Inferior parietal cortex (tissue), 1 donor: Measurements from ENCODE around the gene HOXD13.

Source experiments
- DNase-seq: peaks from one replicate; pipeline ENCODE4 v3.0.0-alpha.2; 2016; ENCODE audit errors: extremely low spot score

HOXD13 gene

GRCh38 chr2:176121190-176122051 lies 28.9 kb downstream of the HOXD13 start:
- no peak for DNase-seq

- DNase-seq, result no peak
Measured at GRCh38 chr2:176122052-176122682, 29.6 kb downstream of the HOXD13 start.

GRCh38 chr2:176122683-176123410 lies 30.3 kb downstream of the HOXD13 start, which contains the start of gene HOXD9:
Gene HOXD9 (plus strand): TSS chr2:176122719. CDS start chr2:176122769, 50 bp downstream.
- DNase-seq, result no peak

GRCh38 chr2:176123411-176124109 lies 31.0 kb downstream of the HOXD13 start:
- DNase-seq, result no peak

- DNase-seq, result no peak
Measured at GRCh38 chr2:176124110-176124946, 31.8 kb downstream of the HOXD13 start.

- DNase-seq, result no peak
Measured at GRCh38 chr2:176124947-176125771, 32.6 kb downstream of the HOXD13 start.

- no peak for DNase-seq
Measured at GRCh38 chr2:176125772-176126054, 33.2 kb downstream of the HOXD13 start.

GRCh38 chr2:176126929-176127773 lies 34.6 kb downstream of the HOXD13 start:
- DNase-seq, result peak; percentile 86

- no peak for DNase-seq
Measured at GRCh38 chr2:176127774-176128072, 35.2 kb downstream of the HOXD13 start.

GRCh38 chr2:176128172-176128981 lies 35.9 kb downstream of the HOXD13 start:
- DNase-seq, result no peak

GRCh38 chr2:176128982-176129796 lies 36.7 kb downstream of the HOXD13 start, which contains the start of gene HOXD8:
Gene HOXD8 (plus strand): TSS chr2:176129705. CDS start chr2:176130367, 662 bp downstream.
- DNase-seq, result no peak

- DNase-seq, result no peak
Measured at GRCh38 chr2:176129813-176130146, 37.3 kb downstream of the HOXD13 start.

- DNase-seq, result no peak
Measured at GRCh38 chr2:176130147-176130956, 37.8 kb downstream of the HOXD13 start.

GRCh38 chr2:176130957-176131847 lies 38.7 kb downstream of the HOXD13 start:
- DNase-seq, result no peak

- no peak for DNase-seq
Measured at GRCh38 chr2:176131848-176132158, 39.3 kb downstream of the HOXD13 start.
